WTC11 (cell line): Measurements from ENCODE around the gene CFAP77. TPM values are rescaled to one million over a fixed set of nuclear protein-coding genes. Genes with fewer than 3 reads are reported as not detected.
A peak's percentile ranks its signal among the peaks of the same experiment; 100 is the strongest.

Experiments
- ATAC-seq: fragments of 200-7000 bp; cut with Tn5 transposase; 2 replicates; pipeline ENCODE4 v1.10.0; 2021; ENCODE audit warnings: mild to moderate bottlenecking, moderate library complexity
- CTCF ChIA-PET: fragments of 300-600 bp; sonication (Branson Sonifier 250); formaldehyde crosslinking; loops from one replicate; lab custom pipeline; 2021; ENCODE audit warnings: antibody characterized with exemption; lab: Charles Lee
- POLR2A ChIA-PET: fragments of 350-600 bp; sonication (Branson Sonifier 250); formaldehyde crosslinking; loops from one replicate; lab custom pipeline; 2021; ENCODE audit warnings: antibody characterized with exemption; lab: Charles Lee
- DNase-seq: peaks from one replicate; pipeline ENCODE4 v3.0.0; 2021; ENCODE audit warnings: low spot score
- H3K27ac Mint-ChIP-seq: 2 replicates; pipeline ENCODE4 v1.8.0; 2021; ENCODE audit warnings: mixed read lengths
- H3K27me3 Mint-ChIP-seq: 2 replicates; pipeline ENCODE4 v1.8.0; 2021; ENCODE audit warnings: low read depth, mild to moderate bottlenecking, moderate library complexity, mixed read lengths
- H3K36me3 Mint-ChIP-seq: 2 replicates; pipeline ENCODE4 v1.8.0; 2021; ENCODE audit warnings: mixed read lengths
- H3K4me1 Mint-ChIP-seq: 2 replicates; pipeline ENCODE4 v1.8.0; 2022; ENCODE audit warnings: mixed read lengths
- H3K4me3 Mint-ChIP-seq: 2 replicates; pipeline ENCODE4 v1.8.0; 2021; ENCODE audit warnings: mild to moderate bottlenecking, moderate library complexity, mixed read lengths
- H3K9me3 Mint-ChIP-seq: 2 replicates; pipeline ENCODE4 v1.8.0; 2021; ENCODE audit warnings: mixed read lengths
- AFF4 ChIP-seq: sonication (generic); formaldehyde crosslinking; IDR thresholded peaks from 2 replicates; pipeline ENCODE4 v1.8.1; 2023; ENCODE audit warnings: mild to moderate bottlenecking, missing genetic modification reagents, borderline replicate concordance
- ATF1 ChIP-seq: sonication (generic); formaldehyde crosslinking; IDR thresholded peaks from 2 replicates; pipeline ENCODE4 v1.8.1; 2023; ENCODE audit warnings: mild to moderate bottlenecking, moderate library complexity, missing genetic modification reagents
- CBFB ChIP-seq: sonication (generic); formaldehyde crosslinking; IDR thresholded peaks from 2 replicates; pipeline ENCODE4 v1.8.1; 2022; ENCODE audit warnings: mild to moderate bottlenecking, low read depth, missing genetic modification reagents
- CDX4 ChIP-seq: fragments of 250-450 bp; sonication (Bioruptor Pico); IDR thresholded peaks from 2 replicates; pipeline ENCODE4 v1.9.0; 2021; ENCODE audit warnings: moderate library complexity, mild to moderate bottlenecking, inconsistent platforms, borderline replicate concordance
- E2F5 ChIP-seq: sonication (generic); formaldehyde crosslinking; IDR thresholded peaks from 2 replicates; pipeline ENCODE4 v1.8.1; 2022; ENCODE audit warnings: mild to moderate bottlenecking, moderate library complexity, missing genetic modification reagents
- ESRRA ChIP-seq: sonication (generic); formaldehyde crosslinking; IDR thresholded peaks from 2 replicates; pipeline ENCODE4 v1.8.1; 2022; ENCODE audit warnings: mild to moderate bottlenecking, missing genetic modification reagents, borderline replicate concordance
- FOXK1 ChIP-seq: sonication (generic); formaldehyde crosslinking; IDR thresholded peaks from 2 replicates; pipeline ENCODE4 v1.8.0; 2022; ENCODE audit warnings: mild to moderate bottlenecking, moderate library complexity, missing genetic modification reagents
- FOXP1 ChIP-seq: sonication (generic); formaldehyde crosslinking; IDR thresholded peaks from 2 replicates; pipeline ENCODE4 v1.8.0; 2022; ENCODE audit warnings: missing genetic modification reagents, mild to moderate bottlenecking, moderate library complexity, borderline replicate concordance
- JAZF1 ChIP-seq: fragments of 250-450 bp; sonication (Bioruptor Pico); IDR thresholded peaks from 2 replicates; pipeline ENCODE4 v1.9.0; 2021; ENCODE audit warnings: moderate library complexity, mild to moderate bottlenecking, inconsistent platforms
- PRDM15 ChIP-seq: sonication (generic); formaldehyde crosslinking; IDR thresholded peaks from 2 replicates; pipeline ENCODE4 v1.8.0; 2022; ENCODE audit warnings: missing genetic modification reagents
- RELA ChIP-seq: sonication (generic); formaldehyde crosslinking; IDR thresholded peaks from 2 replicates; pipeline ENCODE4 v1.8.1; 2022; ENCODE audit warnings: missing genetic modification reagents, mild to moderate bottlenecking, borderline replicate concordance
- SP1 ChIP-seq: sonication (generic); formaldehyde crosslinking; conservative IDR thresholded peaks from 2 replicates; pipeline ENCODE4 v1.8.1; 2022; ENCODE audit warnings: missing genetic modification reagents
- TEAD1 ChIP-seq: sonication (generic); formaldehyde crosslinking; IDR thresholded peaks from 2 replicates; pipeline ENCODE4 v1.8.0; 2022; ENCODE audit warnings: mild to moderate bottlenecking, missing genetic modification reagents
- TP53 ChIP-seq: sonication (generic); formaldehyde crosslinking; IDR thresholded peaks from 2 replicates; pipeline ENCODE4 v1.8.1; 2023; ENCODE audit warnings: mild to moderate bottlenecking, missing genetic modification reagents
- ZNF396 ChIP-seq: fragments of 250-450 bp; sonication (Bioruptor Pico); IDR thresholded peaks from 2 replicates; pipeline ENCODE4 v1.8.0; 2021; ENCODE audit warnings: mild to moderate bottlenecking, moderate library complexity, borderline replicate concordance
- ZNF425 ChIP-seq: fragments of 250-450 bp; sonication (Bioruptor Pico); conservative IDR thresholded peaks from 2 replicates; pipeline ENCODE4 v1.9.0; 2021; ENCODE audit warnings: mild to moderate bottlenecking
- total RNA-seq: library from RNA; stranded (reverse); gene quantifications from 3 replicates; pipeline ENCODE4 v1.2.3, GENCODE V29; 2021
- TF ChIP-seq, protein P1 (sequence below): sonication (generic); formaldehyde crosslinking; IDR thresholded peaks from 2 replicates; pipeline ENCODE4 v1.8.0; 2023; ENCODE audit warnings: missing genetic modification reagents, mild to moderate bottlenecking, borderline replicate concordance

Gene CFAP77
- total RNA-seq, 1 experiment from 2014 or later = 1.2 TPM

DNA sequence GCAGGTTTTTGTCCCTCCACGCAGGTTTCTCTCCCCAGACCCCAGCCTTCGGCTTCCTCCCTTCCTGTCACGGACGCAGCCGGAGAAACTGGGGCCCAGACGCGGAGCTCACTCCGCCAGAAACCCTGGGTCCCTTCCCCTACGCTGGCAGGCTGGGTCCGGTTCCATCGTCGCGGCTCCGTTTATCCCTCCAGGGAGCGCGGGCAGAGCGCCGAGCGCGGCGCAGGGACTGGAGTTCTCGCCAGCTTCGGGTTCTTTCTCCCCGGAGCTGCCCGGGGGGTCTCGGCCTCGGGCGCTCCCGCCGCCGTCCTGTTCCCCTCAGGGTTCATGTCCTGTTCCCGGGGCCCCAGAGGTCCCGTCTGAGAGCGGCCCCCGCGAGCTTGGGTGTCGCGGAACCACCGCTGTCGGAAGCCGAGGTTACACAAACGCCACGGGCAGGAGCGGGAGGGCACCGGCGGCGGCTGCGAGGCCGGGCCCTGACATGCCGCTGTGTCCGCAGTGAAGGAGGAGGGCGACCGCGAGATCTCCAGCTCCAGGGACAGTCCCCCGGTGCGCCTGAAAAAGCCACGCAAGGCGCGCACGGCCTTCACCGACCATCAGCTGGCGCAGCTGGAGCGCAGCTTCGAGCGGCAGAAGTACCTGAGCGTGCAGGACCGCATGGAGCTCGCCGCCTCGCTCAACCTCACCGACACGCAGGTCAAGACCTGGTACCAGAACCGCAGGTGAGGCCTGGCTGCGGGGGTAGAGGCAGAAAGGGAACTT is 177.0 kb downstream of the CFAP77 start:
- ATAC-seq = no peak
- TF ChIP-seq FOXP1 (CRISPR knock-in tag) (no peak), RELA (no peak), AFF4 (CRISPR knock-in tag) (no peak), FOXK1 (CRISPR knock-in tag) (no peak), SP1 (CRISPR knock-in tag) (no peak), PRDM15 (no peak), ZNF396 (CRISPR knock-in tag) (no peak), CDX4 (no peak), TP53 (no peak), ATF1 (CRISPR knock-in tag) (0 out of 2 replicates have a peak, but pooled peaks have one; percentile 57), CBFB (CRISPR knock-in tag) (no peak), ZNF425 (CRISPR knock-in tag) (no peak), TEAD1 (CRISPR knock-in tag) (no peak), ESRRA (CRISPR knock-in tag) (no peak), E2F5 (CRISPR knock-in tag) (peak; percentile 43; the same call in 1 of the 2 replicates), JAZF1 (CRISPR knock-in tag) (no peak)
- TF ChIP-seq, protein P1, sequence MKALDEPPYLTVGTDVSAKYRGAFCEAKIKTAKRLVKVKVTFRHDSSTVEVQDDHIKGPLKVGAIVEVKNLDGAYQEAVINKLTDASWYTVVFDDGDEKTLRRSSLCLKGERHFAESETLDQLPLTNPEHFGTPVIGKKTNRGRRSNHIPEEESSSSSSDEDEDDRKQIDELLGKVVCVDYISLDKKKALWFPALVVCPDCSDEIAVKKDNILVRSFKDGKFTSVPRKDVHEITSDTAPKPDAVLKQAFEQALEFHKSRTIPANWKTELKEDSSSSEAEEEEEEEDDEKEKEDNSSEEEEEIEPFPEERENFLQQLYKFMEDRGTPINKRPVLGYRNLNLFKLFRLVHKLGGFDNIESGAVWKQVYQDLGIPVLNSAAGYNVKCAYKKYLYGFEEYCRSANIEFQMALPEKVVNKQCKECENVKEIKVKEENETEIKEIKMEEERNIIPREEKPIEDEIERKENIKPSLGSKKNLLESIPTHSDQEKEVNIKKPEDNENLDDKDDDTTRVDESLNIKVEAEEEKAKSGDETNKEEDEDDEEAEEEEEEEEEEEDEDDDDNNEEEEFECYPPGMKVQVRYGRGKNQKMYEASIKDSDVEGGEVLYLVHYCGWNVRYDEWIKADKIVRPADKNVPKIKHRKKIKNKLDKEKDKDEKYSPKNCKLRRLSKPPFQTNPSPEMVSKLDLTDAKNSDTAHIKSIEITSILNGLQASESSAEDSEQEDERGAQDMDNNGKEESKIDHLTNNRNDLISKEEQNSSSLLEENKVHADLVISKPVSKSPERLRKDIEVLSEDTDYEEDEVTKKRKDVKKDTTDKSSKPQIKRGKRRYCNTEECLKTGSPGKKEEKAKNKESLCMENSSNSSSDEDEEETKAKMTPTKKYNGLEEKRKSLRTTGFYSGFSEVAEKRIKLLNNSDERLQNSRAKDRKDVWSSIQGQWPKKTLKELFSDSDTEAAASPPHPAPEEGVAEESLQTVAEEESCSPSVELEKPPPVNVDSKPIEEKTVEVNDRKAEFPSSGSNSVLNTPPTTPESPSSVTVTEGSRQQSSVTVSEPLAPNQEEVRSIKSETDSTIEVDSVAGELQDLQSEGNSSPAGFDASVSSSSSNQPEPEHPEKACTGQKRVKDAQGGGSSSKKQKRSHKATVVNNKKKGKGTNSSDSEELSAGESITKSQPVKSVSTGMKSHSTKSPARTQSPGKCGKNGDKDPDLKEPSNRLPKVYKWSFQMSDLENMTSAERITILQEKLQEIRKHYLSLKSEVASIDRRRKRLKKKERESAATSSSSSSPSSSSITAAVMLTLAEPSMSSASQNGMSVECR (CRISPR knock-in tag) = no peak
- Mint-ChIP-seq H3K27ac (no peak overlapping the region), H3K9me3 (no peaks in the 10 kb centered on the region), H3K27me3 (peaks cover 98% of the 10 kb centered on the region), H3K4me3 (peak overlapping the region; percentile 58), H3K36me3 (no peaks in the 10 kb centered on the region), H3K4me1 (peaks cover 59% of the 10 kb centered on the region)
- DNase-seq = no peak
- POLR2A ChIA-PET = no interaction called here
- CTCF ChIA-PET = interaction anchor here (0.8 to 1.1 kb wide), 3 partner anchors 40 to 328 kb away, joined by 3 to 5 read pairs (median 3); no protein-coding TSS in a partner anchor
